Tibial nerve (tissue), 4 donors: ENCODE results near the gene POLE4. TPM values are rescaled to one million over a fixed set of nuclear protein-coding genes. Genes with fewer than 3 reads are reported as not detected.

Source experiments
- DNase-seq, 2 donors: peaks; one replicate each; pipeline ENCODE4 v3.0.0-alpha.2; 2019; ENCODE audit warnings: low spot score in 2 of 2
- H3K27ac ChIP-seq, 4 donors: fragments of 200-600 bp; sonication (generic) in 3 of 4; one replicate each; pipeline ENCODE4 v1.5.1; 2017 to 2019; ENCODE audit warnings: mild to moderate bottlenecking in 1 of 4
- H3K27me3 ChIP-seq, 2 donors: fragments of 200-600 bp; sonication (generic) in 1 of 2; one replicate each; pipeline versions ENCODE4 v1.5.1 to v1.6.0; 2017 to 2019
- H3K36me3 ChIP-seq, 3 donors: fragments of 200-600 bp; sonication (generic); one replicate each; pipeline ENCODE4 v1.5.1; 2018 to 2019
- H3K4me1 ChIP-seq, 4 donors: fragments of 200-600 bp; sonication (generic) in 3 of 4; one replicate each; pipeline ENCODE4 v1.5.1; 2017 to 2019
- H3K4me3 ChIP-seq, 4 donors: fragments of 200-600 bp; sonication (generic) in 3 of 4; one replicate each; pipeline ENCODE4 v1.5.1; 2017 to 2019; ENCODE audit warnings: mild to moderate bottlenecking in 1 of 4, moderate library complexity in 1 of 4
- H3K9me3 ChIP-seq, 4 donors: fragments of 200-600 bp; sonication (generic) in 3 of 4; one replicate each; pipeline ENCODE4 v1.5.1; 2017 to 2019
- EP300 ChIP-seq, 2 donors: sonication (generic); formaldehyde crosslinking; IDR thresholded peaks; one replicate each; pipeline ENCODE4 v1.6.1; 2017; ENCODE audit warnings: antibody characterized with exemption in 2 of 2, mild to moderate bottlenecking in 1 of 2
- POLR2A ChIP-seq, 2 donors: fragments of 450-650 bp; IDR thresholded peaks; one replicate each; pipeline ENCODE4 v1.6.1; 2017; ENCODE audit warnings: antibody characterized with exemption in 2 of 2, mild to moderate bottlenecking in 2 of 2, moderate library complexity in 2 of 2
- WGBS, 2 donors: methylation state at CpG; one replicate each; pipeline ENCODE4 v1.1.5; 2018; 5-methylcytosine and 5-hydroxymethylcytosine counted together
- total RNA-seq, 4 donors: library from RNA; depleted of rRNA; stranded (reverse); fragments of >200 nt; gene quantifications; one replicate each; pipeline ENCODE4 v1.1.0, GENCODE V29; 2016
- TF ChIP-seq, protein P1 (sequence below), 5 experiments: fragments of 200-600 bp in 3 of 5; fragments of 450-650 bp in 2 of 5; sonication (generic) in 3 of 5; IDR thresholded peaks; one replicate each; pipeline ENCODE4 v1.5.1; 2016 to 2019; ENCODE audit warnings: antibody characterized with exemption in 5 of 5, mild to moderate bottlenecking in 3 of 5, moderate library complexity in 2 of 5

POLE4 gene
- total RNA-seq, 4 donors from 2014 or later = 16.2 to 44.2 (median 25.9) TPM

DNA sequence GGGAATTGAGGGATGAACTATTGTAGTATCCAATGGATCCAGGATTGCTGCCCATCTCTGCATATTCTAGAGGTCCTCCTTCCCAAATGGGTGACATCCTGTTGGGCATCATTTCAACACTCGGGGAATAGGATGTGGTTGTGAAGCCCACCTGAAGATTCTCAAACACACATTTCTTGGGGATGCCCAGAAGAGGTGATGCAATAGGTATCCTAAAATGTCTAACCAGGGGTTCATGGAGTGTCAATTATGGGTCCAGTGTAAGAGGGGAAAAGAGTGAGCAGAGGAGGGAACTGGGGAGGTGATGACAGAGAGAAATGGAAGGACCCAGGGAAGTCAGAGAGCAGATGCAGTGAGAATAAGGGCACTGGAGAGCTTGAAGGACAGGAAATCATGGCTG lies 52.1 kb downstream of the POLE4 start:
- Histone ChIP-seq H3K36me3 (peaks cover 0 to 5% (median 0%) of the 10 kb centered on the region in 3 donors), H3K4me3 (no peak overlapping the region), H3K9me3 (peaks cover 0 to 18% (median 0%) of the 10 kb centered on the region in 4 donors), H3K27ac (no peak overlapping the region), H3K4me1 (no peaks in the 10 kb centered on the region), H3K27me3 (no peaks in the 10 kb centered on the region)
- TF ChIP-seq POLR2A (IDR thresholded peaks at IDR 0.05) (no peak), EP300 (IDR thresholded peaks at IDR 0.05) (no peak)
- TF ChIP-seq, protein P1, sequence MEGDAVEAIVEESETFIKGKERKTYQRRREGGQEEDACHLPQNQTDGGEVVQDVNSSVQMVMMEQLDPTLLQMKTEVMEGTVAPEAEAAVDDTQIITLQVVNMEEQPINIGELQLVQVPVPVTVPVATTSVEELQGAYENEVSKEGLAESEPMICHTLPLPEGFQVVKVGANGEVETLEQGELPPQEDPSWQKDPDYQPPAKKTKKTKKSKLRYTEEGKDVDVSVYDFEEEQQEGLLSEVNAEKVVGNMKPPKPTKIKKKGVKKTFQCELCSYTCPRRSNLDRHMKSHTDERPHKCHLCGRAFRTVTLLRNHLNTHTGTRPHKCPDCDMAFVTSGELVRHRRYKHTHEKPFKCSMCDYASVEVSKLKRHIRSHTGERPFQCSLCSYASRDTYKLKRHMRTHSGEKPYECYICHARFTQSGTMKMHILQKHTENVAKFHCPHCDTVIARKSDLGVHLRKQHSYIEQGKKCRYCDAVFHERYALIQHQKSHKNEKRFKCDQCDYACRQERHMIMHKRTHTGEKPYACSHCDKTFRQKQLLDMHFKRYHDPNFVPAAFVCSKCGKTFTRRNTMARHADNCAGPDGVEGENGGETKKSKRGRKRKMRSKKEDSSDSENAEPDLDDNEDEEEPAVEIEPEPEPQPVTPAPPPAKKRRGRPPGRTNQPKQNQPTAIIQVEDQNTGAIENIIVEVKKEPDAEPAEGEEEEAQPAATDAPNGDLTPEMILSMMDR (IDR thresholded peaks at IDR 0.05) = no peak
- WGBS, 2 donors = 86 to 96% methylated on average over 1 of the region's 1 CpG
- DNase-seq = no peak

DNA sequence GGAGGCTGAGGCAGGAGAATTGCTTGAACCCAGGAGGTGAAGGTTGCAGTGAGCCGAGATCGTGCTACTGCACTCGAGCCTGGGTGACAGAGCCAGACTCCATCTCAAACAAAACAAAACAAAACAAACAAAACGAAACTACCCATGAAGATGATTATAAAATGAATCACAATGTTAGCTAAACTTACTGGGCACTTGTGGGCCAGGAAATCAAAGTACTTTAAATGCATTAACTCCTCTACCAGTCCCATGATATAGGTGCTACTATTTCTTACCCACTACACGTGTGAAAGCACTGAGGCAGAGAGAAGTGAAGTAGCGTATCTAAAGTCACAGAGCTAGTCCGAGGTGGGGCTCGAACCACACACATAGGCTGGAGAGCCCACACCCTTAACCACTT lies 53.6 kb downstream of the POLE4 start:
- DNase-seq = no peak
- 81 to 84% methylated on average over 8 of the region's 8 CpGs for WGBS, 2 donors
- Histone ChIP-seq H3K9me3 (peaks cover 0 to 18% (median 0%) of the 10 kb centered on the region in 4 donors), H3K4me1 (no peaks in the 10 kb centered on the region), H3K27me3 (no peaks in the 10 kb centered on the region), H3K4me3 (no peak overlapping the region), H3K27ac (no peak overlapping the region), H3K36me3 (no peaks in the 10 kb centered on the region)
- TF ChIP-seq EP300 (IDR thresholded peaks at IDR 0.05) (no peak), POLR2A (IDR thresholded peaks at IDR 0.05) (no peak)
- TF ChIP-seq, protein P1 (IDR thresholded peaks at IDR 0.05) = no peak

GRCh38 chr2:75018162-75018561 lies 59.7 kb downstream of the POLE4 start:
- DNase-seq = no peak
- TF ChIP-seq POLR2A (IDR thresholded peaks at IDR 0.05) (no peak), EP300 (IDR thresholded peaks at IDR 0.05) (peak in 1 of 2 donors; percentile 51)
- H3K27ac ChIP-seq = no peak overlapping the region
- H3K27me3 ChIP-seq = no peaks in the 10 kb centered on the region
- H3K4me1 ChIP-seq = peaks cover 0 to 6% (median 0%) of the 10 kb centered on the region in 4 donors
- H3K9me3 ChIP-seq = peaks cover 0 to 18% (median 0%) of the 10 kb centered on the region in 4 donors
- 84 to 88% methylated on average over 2 of the region's 2 CpGs for WGBS, 2 donors
- no peaks in the 10 kb centered on the region for H3K36me3 ChIP-seq
- H3K4me3 ChIP-seq = no peak overlapping the region

Other genes starting within 250 kb of the POLE4 start
- gene HK2, start 124.5 kb upstream of the POLE4 start, total RNA-seq = 10 to 100 TPM in 1 of 4 donors, 1 to 10 TPM in 3; 6.5 to 13.4 (median 6.7) TPM
- gene TACR1, start 240.9 kb downstream of the POLE4 start, total RNA-seq = 10 to 100 TPM in 1 of 4 donors, 1 to 10 TPM in 3; 3.3 to 10.8 (median 5.3) TPM